Activated CD8-positive, alpha-beta T cell treated with anti-CD3 and anti-CD28 coated beads for 36 hours (primary cell): ENCODE data around the gene HEATR3. TPM values are rescaled to one million over a fixed set of nuclear protein-coding genes. Genes with fewer than 3 reads are reported as not detected.

ENCODE experiments used
- ATAC-seq: fragments of 200-7000 bp; cut with Tn5 transposase; one replicate; pipeline ENCODE4 v1.10.0; 2021; ENCODE audit warnings: mild to moderate bottlenecking, moderate library complexity
- CTCF ChIA-PET: fragments of 350-600 bp; sonication (Branson Sonifier 250); formaldehyde crosslinking; loops from one replicate; lab custom pipeline; 2021; ENCODE audit warnings: antibody characterized with exemption; lab: Charles Lee
- POLR2A ChIA-PET: fragments of 350-600 bp; sonication (Branson Sonifier 250); formaldehyde crosslinking; loops from one replicate; lab custom pipeline; 2021; ENCODE audit warnings: antibody characterized with exemption; lab: Charles Lee
- DNase-seq: peaks from one replicate; pipeline ENCODE4 v3.0.0-alpha.2; 2020
- H3K27ac Mint-ChIP-seq: one replicate; pipeline ENCODE4 v1.8.0; 2021; ENCODE audit warnings: mild to moderate bottlenecking, mixed read lengths
- H3K27me3 Mint-ChIP-seq: one replicate; pipeline ENCODE4 v1.8.0; 2021; ENCODE audit warnings: mixed read lengths
- H3K36me3 Mint-ChIP-seq: one replicate; pipeline ENCODE4 v1.8.0; 2021; ENCODE audit warnings: low read depth, mixed read lengths
- H3K4me1 Mint-ChIP-seq: one replicate; pipeline ENCODE4 v1.8.0; 2021; ENCODE audit warnings: low read depth, mixed read lengths
- H3K4me3 Mint-ChIP-seq: one replicate; pipeline ENCODE4 v1.8.0; 2021; ENCODE audit warnings: mild to moderate bottlenecking, moderate library complexity, mixed read lengths
- H3K9me3 Mint-ChIP-seq: one replicate; pipeline ENCODE4 v1.8.0; 2021; ENCODE audit warnings: mixed read lengths
- CTCF ChIP-seq: fragments of 200-600 bp; IDR thresholded peaks from one replicate; pipeline ENCODE4 v1.8.0; 2022; ENCODE audit warnings: antibody characterized with exemption, mild to moderate bottlenecking
- intact Hi-C: fragments of 100-400 bp; cut with micrococcal nuclease; formaldehyde crosslinking; loops from one replicate; pipeline ENCODE4 v1.10.0; 2022
- total RNA-seq, 2 experiments: library from RNA; stranded (reverse); gene quantifications; one replicate each; pipeline ENCODE4 v1.2.3, GENCODE V29; 2021

Gene HEATR3
- total RNA-seq: 10 to 100 TPM; 23.6 to 29.6 TPM

GRCh38 chr16:50065624-50066481, at the start of gene HEATR3:
Gene HEATR3 (plus strand): TSS chr16:50065970. CDS start chr16:50066132, 162 bp downstream.
- Mint-ChIP-seq H3K27ac (peak within 1 kb of the TSS; percentile 91), H3K4me1 (peaks cover 32% of the 10 kb centered on the region), H3K27me3 (no peaks in the 10 kb centered on the region), H3K4me3 (peak within 1 kb of the TSS; percentile 84), H3K9me3 (no peaks in the 10 kb centered on the region), H3K36me3 (peaks cover 20% of the 10 kb centered on the region)
- POLR2A ChIA-PET: interaction anchor here (0.7 to 2.4 kb wide), 3 partner anchors 56 to 179 kb away, joined by 3 to 6 read pairs (median 5); no protein-coding TSS in a partner anchor
- DNase-seq: peak; percentile 95
- ATAC-seq: peak; percentile 84
- no peak for TF ChIP-seq CTCF
- CTCF ChIA-PET: interaction anchor here (1.3 to 7.5 kb wide), 7 partner anchors 22 to 148 kb away, joined by 3 to 74 read pairs (median 11); partner anchors contain the start of gene CNEP1R1
- intact Hi-C loops: loop anchor here (10.0 kb wide), 1 partner anchor 89 kb away; the partner anchor contains the start of gene TENT4B

GRCh38 chr16:50017553-50017952, 48.2 kb upstream of the HEATR3 start:
- no peak overlapping the region for H3K4me3 Mint-ChIP-seq
- TF ChIP-seq CTCF: no peak
- H3K9me3 Mint-ChIP-seq: no peaks in the 10 kb centered on the region
- H3K27me3 Mint-ChIP-seq: no peaks in the 10 kb centered on the region
- no peaks in the 10 kb centered on the region for H3K36me3 Mint-ChIP-seq
- DNase-seq (no peak), ATAC-seq (no peak)
- CTCF ChIA-PET: interaction anchor here (2.4 kb wide), 1 partner anchor 7 kb away, joined by 10 read pairs; the partner anchor contains the start of gene CNEP1R1
- intact Hi-C loops: no loop called here
- H3K27ac Mint-ChIP-seq: no peak overlapping the region
- POLR2A ChIA-PET: no interaction called here
- H3K4me1 Mint-ChIP-seq: no peaks in the 10 kb centered on the region

DNA sequence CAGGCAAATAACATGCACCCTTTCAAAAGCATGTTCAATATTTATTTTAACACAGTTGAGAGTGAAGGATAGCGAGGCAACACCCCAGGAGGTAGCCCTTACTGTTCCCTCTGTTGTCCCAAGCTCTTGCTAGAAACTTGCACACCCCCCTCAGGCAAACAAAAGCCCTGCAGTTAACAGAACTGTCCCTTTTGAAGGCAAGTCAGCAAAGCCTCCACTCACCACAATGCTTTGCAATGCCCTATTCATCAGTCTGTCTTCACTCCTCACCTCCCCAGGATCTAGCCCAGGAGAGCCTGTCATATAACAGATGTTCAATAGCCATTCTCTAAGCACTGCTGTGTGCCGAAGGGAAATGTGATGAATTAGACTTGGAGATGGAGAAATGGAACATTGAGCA, 44.2 kb upstream of the HEATR3 start:
- no peak for ATAC-seq
- intact Hi-C loops: loop anchor here (10.0 kb wide), 2 partner anchors 193 to 723 kb away; partner anchors contain the start of gene CYLD
- POLR2A ChIA-PET: no interaction called here
- H3K27ac Mint-ChIP-seq: no peak overlapping the region
- H3K4me3 Mint-ChIP-seq: no peak overlapping the region
- TF ChIP-seq CTCF: no peak
- CTCF ChIA-PET: interaction anchor here (6.7 kb wide), 1 partner anchor 190 kb away, joined by 110 read pairs; no protein-coding TSS in a partner anchor
- peaks cover 14% of the 10 kb centered on the region for H3K4me1 Mint-ChIP-seq
- H3K27me3 Mint-ChIP-seq: no peaks in the 10 kb centered on the region
- DNase-seq: peak; percentile 26
- H3K9me3 Mint-ChIP-seq: no peaks in the 10 kb centered on the region
- H3K36me3 Mint-ChIP-seq: peaks cover 3% of the 10 kb centered on the region

DNA sequence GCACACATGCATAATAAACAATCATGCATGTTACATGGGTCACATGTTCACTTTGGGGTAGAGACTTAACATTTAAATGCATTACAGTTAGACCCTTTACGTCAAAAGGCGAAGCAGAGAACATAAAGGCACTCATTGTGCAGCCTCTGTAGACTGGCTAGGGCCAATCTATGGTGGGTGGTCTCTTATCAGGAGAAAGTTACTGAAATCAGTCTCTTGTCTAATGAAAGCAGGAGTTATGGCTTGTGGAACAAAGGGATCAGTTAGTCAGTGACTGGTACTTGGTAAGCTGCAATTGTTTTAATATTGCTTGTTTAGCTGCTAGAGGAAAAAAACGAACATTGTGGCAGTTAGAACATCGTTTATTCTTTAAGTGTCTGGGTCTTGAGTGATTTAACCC, 42.1 kb upstream of the HEATR3 start:
- H3K4me1 Mint-ChIP-seq: peaks cover 19% of the 10 kb centered on the region
- TF ChIP-seq CTCF: no peak
- no peaks in the 10 kb centered on the region for H3K9me3 Mint-ChIP-seq

More for the DNA sequence above, 42.1 kb upstream of the HEATR3 start:
- peaks cover 3% of the 10 kb centered on the region for H3K36me3 Mint-ChIP-seq
- H3K4me3 Mint-ChIP-seq: no peak overlapping the region
- CTCF ChIA-PET: interaction anchor here (0.7 to 6.7 kb wide), 8 partner anchors 30 to 783 kb away, joined by 3 to 110 read pairs (median 4); no protein-coding TSS in a partner anchor
- intact Hi-C loops: loop anchor here (10.0 kb wide), 2 partner anchors 191 to 721 kb away; partner anchors contain the start of gene CYLD
- POLR2A ChIA-PET: interaction anchor here (0.6 kb wide), 1 partner anchor 221 kb away, joined by 3 read pairs; no protein-coding TSS in a partner anchor
- DNase-seq: no peak
- no peaks in the 10 kb centered on the region for H3K27me3 Mint-ChIP-seq
- H3K27ac Mint-ChIP-seq: no peak overlapping the region
- ATAC-seq: no peak
